ENCODE measurements around the gene NTMT1.
A peak's percentile ranks its signal among the peaks of the same experiment; 100 is the strongest.

The NTMT1 gene

DNA sequence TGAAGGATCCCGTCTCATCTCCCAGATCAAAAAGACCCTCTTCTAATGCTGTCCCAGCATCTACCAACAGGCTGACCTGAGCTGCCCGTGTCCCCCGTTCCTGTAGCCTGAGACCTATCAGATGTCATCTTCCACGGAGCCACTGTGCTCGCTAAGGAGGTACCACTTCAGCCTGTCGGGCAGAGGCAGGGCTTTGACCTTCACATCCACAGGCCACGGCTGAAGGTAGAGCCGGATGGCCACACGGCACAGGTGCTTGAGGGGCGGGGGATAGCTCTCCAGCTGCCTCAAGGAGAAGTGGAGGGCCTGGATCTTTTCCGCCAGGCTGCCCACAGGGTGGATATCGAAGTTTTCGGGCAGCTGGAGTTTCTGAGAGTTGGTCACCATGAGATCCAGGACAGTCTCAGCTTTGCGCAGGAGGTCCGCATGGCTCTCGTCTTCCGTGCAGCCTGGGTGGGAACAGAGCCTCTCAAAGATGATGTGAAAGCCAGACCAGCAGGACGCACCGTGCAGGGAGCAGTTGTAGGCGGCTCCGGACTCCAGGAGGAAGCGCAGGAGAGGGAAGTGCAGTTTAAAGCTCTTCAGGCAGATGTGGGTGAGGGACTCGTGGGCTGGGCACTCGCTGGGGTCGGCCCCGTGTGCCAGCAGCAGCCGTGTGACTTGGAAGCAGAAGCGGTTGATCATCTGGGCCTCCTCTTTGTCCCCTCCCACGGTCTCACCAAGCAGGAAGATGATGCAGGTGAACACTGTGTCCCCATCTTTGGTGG lies 11.9 kb downstream of the NTMT1 start:
- no peak for DNase-seq

DNA sequence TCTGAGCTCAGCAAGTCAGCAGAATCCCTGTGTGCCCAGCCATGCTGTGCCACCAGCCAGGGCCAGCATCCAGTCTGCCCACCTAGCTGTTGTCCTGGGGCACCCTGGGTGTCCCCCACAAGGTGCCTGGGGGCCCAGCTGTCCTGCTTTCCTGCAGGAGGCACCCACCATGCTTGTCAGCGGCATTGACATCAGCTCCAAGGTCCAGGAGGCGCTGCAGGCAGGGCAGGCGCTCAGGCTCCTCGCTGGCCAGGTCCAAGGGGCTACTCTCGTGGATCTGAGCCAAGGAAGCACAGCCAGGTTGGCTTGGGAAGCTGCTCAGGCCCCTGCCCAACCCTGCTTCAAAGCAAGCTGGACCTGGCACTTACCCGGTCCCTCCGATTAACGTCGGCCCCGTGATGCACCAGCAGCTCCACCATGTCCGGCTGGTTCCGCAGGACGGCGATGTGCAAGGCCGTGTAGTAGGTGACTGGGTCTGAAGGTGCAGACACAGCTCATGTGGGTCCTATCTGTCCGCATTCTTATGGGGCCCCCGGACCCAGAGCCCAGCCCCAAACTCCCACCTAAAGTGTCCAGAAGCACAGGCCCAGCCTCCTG lies 13.2 kb downstream of the NTMT1 start:
- no peak for DNase-seq

DNA sequence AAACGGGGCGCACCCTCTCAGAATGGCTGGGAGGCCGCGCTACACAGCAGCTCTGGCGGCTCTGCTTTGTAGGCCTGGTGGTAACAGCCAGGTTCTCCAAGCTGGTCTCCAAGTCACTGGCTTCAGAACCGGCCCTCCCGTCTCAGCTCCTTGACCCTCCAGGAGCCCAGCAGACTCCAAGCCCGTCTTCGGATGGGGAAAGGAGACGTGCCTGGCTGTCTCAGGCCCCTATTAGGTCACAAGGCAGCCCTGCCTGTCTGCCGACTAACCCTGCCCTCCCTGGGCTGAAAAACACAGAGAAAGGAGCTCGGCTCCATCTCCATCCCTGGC lies 13.8 kb downstream of the NTMT1 start:
- no peak for DNase-seq

DNA sequence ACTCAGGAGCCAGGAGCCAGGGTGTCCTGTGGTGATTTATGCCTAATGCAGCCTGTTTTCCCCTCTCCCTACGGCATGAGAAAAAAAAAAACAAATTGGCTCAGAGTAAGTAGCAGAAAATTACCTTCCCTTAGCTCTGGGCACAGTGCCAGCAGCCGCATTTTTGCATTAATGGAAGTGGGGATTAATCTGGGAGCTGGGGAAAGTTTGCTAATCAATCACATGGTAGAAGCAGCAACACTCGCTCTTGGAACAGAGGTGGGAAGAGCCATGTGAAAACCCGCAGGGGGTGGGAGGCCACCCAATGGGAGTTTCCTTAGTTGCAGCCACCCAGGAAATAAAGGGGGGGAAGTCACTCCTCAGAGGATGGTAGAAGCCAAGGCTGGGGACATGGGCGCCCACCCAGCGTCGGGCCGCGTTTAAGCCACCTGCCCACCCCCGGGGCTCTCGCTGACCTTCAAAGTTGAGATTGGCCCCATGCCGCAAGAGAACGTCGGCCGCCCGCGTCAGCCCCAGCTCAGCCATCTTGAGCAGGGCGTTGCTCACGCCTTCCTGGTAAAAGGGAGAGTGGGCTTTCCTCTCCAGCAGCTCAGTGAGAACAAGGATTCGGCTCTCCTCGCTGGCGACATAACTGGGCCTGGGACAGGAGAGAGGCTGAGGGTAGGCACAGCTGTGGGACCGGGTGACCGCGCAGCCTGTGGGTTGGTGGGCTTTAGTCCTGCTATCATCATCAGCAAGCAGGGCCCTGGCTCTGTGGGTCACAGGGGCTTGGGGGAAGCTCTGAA lies 14.3 kb downstream of the NTMT1 start:
- no peak for DNase-seq

DNA sequence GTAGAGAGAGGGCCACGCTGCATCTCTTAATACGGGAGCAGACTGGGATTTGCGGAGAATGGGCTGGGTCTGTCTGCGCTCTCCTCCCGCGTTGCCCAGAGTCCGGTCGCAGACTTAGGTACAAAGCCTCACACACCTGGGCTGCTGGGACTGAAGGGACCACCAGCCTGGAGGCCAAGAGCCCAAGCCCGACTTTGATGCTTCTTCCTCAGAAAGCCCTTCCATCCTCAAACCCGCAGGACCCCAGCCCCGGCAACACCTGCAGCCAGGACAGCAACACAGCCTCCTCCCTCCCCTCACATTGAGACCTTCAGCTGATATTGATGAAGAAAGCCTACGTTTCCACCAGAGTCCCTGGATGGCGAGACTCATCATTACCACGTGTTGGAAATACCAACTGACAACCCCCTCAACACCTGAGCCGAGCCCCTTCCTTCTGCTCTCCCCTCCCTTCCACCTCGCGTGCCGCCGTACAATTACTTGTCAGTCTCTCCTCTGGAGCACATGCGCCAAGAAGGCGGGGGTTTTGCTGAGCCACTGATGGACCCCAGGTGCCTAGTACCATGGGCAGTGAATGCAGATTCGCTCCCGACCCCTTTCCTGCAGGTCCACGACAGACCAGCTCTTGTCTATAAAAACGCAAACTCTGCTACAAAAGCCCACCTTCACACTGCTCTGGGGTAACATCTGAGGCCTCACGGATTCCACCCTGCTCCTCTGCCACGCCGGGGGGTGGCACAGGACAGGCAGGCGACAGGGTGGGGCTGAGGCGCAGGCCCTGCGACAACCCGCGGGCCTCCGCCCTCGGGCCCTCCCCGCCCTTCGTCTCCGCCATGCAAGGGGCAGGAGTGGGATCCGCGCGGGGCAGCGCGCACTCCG lies 15.1 kb downstream of the NTMT1 start:
- DNase-seq: no peak

DNA sequence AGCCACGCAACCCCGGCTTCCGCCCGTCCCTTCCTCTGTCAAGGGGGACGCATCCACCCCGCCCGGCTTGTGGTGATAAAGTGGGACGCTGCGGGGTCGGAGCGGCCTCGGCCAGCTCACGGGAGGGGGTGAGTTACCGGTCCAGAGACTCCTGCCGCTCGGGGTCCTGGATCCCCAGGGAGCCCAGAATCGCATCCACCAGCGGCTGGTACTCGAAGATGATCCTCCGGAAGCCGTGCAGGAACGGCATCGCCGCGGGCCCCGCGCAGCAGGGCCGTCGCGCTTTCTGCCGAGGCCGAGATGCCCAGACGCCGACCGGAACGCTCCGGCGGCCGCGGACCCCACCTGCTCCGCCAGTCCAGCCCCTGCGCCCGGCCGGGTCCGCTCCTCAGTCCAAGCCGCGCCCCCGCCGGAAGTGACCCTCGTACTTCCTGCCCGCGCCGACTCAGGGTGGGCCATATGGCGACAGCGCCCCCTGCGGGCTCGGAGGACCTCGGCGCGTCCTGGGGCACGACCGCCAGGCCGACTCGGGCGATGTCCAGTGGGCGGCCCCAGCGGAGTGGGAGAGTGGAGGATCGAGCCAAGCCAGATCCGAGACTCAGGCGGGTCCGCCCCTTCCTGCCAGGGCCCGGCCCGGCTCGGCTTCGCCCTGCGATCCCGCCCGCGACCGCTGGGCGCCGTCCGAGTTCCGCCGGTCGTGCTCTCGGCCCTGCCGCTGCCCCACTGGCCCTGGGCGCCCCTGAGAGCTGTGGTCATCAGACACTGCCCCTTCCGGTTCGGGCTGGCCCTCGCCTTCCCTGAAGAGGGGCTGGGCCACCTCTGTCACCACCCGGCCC lies 16.0 kb downstream of the NTMT1 start, which contains the start of gene ASB6:
TSS of gene ASB6 (minus strand) at position 402 of the 836 bp plus-strand sequence. CDS start at position 250, 152 bp downstream.
- DNase-seq: peak; percentile 95

DNA sequence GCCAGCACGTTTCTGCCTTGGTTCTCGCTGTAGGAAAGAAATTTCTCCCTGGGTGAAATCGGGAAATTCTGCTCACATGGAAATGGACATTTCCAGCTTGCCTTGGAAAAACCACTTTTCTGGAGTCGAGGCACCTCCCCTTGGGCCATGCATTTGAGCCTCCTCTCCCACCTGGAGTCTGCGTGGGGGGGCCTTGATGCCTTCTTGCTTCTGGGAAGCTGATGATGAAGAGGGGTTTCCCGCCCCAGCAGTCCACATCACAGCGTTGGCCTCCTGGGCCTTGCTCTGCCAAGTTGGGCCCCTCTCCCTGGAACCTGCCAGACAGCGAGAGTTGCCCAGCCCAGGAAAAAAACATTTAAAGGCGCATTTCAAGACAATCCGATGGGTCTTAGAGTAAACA lies 17.7 kb downstream of the NTMT1 start:
- no peak for DNase-seq

DNA sequence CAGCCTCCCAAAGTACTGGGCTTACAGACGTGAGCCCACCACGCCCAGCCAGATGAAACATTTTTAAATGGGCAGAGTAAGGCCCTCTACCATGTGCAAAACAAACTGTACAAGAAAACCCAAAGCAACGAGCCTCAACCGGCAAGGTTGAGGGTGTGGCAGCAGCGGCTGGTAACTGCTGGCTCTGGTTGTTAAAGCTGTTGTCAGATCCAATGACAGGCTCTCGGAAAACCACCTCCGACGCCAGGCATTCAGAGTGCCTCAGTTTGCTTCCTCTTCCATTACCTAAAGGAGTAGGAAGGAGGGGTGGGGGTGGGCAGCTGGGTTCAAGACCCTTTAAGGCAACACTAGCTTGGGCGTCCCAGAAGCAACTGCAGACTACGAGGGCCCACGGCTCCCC lies 18.4 kb downstream of the NTMT1 start:
- DNase-seq: no peak

DNA sequence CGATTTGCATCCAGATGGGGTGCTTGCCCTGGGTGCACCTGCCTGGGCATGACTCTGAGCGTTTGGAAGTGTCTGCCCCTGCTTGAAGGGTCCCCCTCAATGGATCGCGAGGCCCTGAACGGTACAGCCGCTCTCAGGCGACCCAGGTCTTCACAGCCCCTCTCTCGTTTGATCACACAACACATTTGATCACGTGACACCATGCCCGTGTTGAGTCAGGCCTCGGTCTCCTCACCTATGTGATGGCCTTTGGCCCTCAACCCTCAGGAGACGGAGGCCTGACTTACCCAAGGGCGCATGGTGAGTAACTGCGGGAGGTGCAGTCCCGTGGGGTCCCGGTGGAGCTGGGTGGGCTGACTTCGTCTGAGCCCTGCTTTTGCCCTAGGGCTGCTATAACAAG lies 18.9 kb downstream of the NTMT1 start:
- DNase-seq: no peak

DNA sequence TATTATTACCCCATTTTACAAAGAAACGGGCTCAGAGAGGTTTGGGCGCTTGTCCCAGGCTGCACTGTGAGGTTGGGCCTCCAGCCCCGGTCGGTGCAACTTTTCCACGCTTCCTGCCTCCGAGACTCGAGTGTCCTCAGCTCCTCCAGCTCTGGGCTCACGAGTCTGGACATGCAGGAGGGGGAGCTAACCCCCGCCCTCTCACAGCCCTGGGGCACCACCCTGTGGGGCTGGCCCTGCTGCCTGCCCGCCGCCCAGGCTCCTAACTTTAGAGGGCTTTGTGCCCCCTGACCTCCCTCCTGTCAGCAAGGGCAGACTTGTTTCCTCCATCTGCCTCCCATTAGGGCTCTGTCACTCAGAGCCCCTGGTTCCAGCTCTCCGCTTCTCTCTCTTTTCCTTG lies 20.3 kb downstream of the NTMT1 start:
- DNase-seq: no peak

DNA sequence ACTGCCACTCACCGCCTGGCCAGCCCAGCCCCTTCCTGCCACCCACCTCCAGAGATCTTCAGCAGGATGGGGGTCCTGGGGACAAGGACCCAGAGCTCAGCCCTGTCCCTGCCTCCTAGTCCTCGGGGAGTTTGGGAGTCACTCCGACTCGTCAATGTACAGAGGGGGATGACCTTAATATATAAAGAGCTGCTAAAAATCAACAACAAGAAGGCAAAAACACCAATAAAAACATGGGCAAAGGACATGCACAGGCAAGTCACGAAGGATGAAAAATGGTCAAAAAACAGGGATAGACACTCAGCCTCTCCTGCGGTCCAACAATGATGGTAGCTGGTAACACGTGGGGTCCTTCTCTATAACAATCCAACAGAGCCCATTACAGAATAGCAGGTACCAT lies 20.7 kb downstream of the NTMT1 start:
- DNase-seq: no peak

DNA sequence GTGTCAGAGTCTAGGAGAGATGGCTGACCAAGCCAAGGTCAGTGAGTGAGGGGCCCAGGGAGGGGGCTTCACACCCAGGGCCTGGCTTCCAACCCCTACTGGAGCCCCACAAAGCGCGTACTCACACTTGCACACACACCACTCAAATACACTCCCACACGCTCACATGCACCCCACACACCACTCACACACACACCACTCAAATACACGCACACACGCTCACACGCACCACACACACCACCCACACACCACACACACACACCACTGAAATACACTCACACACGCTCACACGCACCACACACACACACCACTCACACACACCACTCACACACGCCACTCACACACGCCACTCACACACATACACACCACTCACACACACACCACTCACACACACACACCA lies 21.7 kb downstream of the NTMT1 start:
- no peak for DNase-seq

DNA sequence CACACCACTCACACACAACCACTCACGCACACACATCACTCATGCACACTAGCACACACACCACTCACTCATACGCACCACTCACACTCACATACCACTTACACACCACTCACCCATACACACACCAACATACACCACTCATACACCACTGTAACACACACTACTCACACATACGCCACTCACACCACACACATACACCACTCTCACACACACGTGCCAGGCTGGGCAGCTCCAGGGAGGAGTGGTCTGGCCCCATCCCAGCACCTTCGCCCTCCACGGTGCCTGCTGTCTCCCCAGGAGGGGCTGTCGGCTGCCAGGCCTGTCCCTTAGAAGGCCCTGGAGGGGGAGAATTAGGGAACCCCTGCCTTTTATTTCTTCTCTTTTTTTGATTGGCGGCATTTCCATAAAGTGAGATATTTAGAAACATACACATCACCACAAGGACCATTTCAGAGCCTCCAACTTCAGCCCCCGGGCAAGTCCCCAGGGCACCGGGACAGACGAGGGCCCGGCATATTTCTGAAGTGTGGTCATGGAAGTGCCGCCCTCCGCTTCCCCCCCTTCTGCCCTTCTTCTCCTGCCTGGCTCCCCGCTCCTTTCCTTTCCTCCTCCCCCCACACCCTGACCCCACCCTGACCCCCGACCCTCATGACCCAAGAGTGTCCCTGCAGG lies 22.3 kb downstream of the NTMT1 start:
- DNase-seq: no peak

DNA sequence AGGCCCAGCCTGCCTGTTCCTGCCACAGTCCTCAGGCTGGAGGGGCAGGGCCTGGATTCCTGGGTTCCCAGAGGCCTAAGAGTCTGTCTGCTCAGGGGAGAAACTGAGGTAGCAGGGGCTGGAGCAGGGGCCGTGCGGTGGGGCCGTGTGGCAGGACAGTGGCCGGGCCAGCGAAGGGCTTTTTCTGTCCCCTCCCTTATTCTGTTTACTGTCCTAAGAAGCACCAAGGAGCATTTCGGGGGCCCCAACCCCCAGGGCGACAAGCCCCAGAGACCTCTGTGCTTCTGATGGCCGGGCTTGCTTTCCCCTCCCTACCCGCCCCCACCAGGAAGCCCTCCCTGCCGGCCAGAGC lies 22.8 kb downstream of the NTMT1 start:
- DNase-seq: no peak

DNA sequence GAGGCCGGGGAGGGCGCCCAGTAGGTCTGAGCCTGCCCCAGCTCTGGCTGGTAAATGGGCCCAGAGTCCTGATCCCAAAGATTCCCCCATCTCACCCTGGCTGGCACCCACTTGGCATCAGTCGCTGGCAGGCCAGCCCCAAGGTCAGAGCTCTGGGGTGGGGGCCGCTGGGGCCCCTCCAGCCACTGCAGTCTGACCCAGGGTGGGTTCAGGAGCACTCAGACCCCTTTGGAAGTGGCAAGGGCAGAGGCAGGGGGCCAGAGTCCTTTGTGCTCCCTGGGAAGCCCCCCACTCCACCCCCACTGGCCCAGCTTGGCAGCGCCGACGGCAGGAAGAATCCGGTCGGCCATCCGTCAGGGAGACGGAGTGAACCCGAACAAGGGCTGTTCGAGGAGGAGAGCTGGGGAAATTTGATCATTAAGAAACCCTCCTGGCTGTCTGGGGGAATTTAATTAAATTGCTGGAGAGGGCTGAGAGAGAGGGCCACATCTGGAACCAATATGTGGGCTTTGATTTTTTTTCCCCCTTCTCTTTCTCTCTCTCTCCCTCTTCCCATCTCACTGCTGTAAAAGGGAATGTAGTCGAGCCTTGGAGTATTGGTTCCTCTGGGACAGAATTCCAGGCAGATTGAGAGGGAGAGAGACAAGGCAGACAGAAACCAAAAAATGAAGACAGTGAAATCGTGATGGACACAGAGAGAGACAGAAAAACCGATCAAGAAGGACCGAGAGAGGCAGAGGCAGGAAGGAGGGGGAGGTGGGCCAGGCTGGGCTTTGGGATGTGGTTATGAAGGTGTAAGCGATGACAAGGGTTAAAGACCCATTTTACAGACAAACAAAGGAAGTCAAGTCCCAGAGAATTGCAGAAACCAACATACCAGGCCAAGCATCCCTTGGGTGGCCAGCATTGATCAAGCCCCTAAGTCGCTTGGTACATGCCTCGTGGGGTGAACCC lies 24.0 kb downstream of the NTMT1 start:
- no peak for DNase-seq

DNA sequence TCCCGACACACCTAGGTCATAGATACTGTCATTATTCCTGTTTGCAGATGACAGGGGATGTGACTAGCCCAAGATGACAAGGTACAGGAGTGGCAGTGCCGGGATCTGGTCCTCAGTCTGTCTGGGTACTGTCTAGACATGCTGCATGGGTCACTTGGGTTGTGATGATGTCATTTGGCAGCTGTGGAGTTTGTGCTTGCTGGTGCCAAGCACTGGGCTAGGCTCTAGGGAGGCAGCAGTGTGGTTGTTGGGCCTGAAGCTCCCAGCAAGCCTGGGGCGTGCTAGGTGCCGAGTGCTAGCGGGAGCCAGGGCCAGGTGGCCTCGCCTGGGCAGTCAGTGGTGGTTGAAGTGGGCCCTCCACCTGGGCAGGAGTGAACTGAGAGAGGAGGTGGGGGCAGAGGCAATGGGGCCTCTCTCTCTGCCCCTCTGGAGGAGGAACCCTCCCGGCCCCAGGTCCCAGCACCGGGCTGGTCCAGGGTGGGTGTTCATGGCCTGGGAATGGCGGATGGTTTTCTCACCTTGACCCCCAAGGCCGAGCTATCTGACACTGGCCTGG lies 24.8 kb downstream of the NTMT1 start:
- no peak for DNase-seq

DNA sequence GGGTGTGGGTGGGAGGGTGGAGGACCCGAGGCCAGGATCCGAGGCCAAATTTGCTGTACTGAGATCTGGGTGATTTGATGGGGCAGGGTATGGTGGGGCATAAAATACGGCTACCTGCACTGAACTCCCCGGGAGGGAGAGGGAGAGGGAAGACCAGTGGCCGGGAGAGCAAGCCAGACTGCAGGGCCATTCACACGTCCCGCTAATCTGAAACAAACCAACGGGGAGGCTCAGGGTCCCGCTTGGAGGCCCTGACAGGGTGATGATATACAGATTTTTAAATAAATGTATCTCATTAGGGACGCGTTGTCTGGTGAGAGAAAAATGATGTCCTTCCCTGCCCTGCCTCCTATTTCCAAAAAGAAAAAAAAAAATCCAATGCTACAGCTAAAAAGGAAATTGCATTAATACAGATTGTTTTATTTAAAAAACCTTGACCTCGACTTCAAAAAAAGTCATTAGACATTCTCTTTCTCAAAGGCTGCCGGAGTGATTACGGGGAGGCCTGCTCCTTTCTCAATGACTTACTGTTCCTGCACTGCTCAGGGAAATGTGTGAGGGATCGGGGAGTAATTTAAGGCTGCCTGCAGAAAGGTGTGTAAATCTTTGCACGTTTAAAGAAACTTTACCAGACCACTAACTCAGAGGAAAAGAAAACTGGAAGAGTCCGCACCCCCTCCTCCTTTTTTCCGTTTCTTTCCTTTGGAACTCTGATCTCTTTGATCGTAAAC lies 28.0 kb downstream of the NTMT1 start:
- no peak for DNase-seq

DNA sequence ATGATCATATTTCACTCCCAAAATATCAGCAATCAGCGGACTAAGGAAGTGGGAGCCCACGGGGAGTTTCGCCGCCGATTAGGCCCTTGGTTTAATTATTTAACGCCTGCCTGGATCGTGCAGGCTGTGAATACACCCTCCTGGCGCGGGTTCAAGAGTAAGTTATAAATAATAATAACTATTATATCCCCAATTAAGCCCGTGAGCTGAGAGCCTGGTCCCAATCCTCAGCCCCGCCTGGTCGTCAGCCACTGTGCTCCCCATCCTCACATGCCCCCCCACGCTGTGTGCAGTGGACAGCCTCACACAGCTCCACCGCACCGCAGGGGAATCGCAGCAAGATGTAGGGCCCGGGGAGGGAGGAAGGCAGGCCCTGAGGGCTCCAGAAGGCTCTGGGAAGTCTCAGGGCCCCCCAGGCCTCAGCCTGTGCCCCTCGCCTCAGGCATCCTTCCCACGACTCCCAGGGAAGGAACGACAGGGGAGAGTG lies 28.6 kb downstream of the NTMT1 start:
- no peak for DNase-seq

DNA sequence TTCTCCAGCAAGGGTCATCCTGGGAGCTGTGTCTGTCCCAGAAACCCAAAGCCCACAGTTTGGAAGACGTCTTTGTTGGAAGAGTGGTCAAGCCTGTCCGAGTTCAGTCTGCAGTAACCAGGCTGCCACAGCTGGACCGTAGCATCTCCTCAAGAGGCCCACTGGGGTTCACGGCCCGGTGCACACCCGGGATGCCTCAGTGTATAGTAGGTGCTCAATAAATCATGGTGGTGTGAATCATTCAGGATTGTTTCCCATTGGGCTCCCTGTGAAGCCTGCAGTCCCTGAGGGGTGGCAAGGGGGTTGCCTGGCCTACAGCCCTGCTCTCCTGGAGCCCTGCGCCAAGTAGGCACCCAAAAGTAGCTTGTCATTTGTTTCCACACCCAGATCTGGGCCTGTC lies 29.2 kb downstream of the NTMT1 start:
- no peak for DNase-seq
